ENCODE results near the gene TP53AIP1. TPM values are rescaled to one million over a fixed set of nuclear protein-coding genes. Genes with fewer than 3 reads are reported as not detected.

Gene TP53AIP1
- total RNA-seq, 1 experiment from 2014 or later: 2.3 TPM

- Histone ChIP-seq H3K4me3 (ENCODE audit: low read depth, low read length, poor library complexity, severe bottlenecking) (no peak overlapping the region), H3K4me1 (ENCODE audit: insufficient read depth, low read length, poor library complexity, severe bottlenecking) (no peaks in the 10 kb centered on the region), H3K27me3 (replicated peaks; ENCODE audit: insufficient read depth, low read depth, low read length, poor library complexity) (no peaks in the 10 kb centered on the region), H3K27ac (ENCODE audit: low read depth, low read length, poor library complexity, severe bottlenecking) (no peak overlapping the region), H3K36me3 (ENCODE audit: insufficient read depth, low read length, poor library complexity, severe bottlenecking) (no peaks in the 10 kb centered on the region), H3K9me3 (ENCODE audit: low read depth, low read length, poor library complexity, severe bottlenecking) (no peaks in the 10 kb centered on the region)
- POLR2A ChIA-PET (ENCODE audit: low non-redundant PET): no interaction called here
- TF ChIP-seq EZH2 (IDR thresholded peaks at IDR 0.05; ENCODE audit: borderline replicate concordance, low read depth, low read length, poor library complexity, severe bottlenecking) (no peak), CTCF (conservative IDR thresholded peaks at IDR 0.05; ENCODE audit: low read depth, low read length) (no peak)
- intact Hi-C loops (cut with micrococcal nuclease; ENCODE audit: unreplicated experiment): no loop called here
- DNase-seq (ENCODE audit: low spot score): no peak
- CTCF ChIA-PET: no interaction called here
- BruUV-seq (replicated peaks): no TSS peak
Observed at GRCh38 chr11:128898580-128899344, 43.9 kb downstream of the TP53AIP1 start.

- DNase-seq (ENCODE audit: low spot score): no peak
- TF ChIP-seq EZH2 (IDR thresholded peaks at IDR 0.05; ENCODE audit: borderline replicate concordance, low read depth, low read length, poor library complexity, severe bottlenecking) (no peak), CTCF (conservative IDR thresholded peaks at IDR 0.05; ENCODE audit: low read depth, low read length) (no peak)
Observed at GRCh38 chr11:128897826-128898225, 44.8 kb downstream of the TP53AIP1 start.

GRCh38 chr11:128896356-128896755 is 46.3 kb downstream of the TP53AIP1 start:
- BruUV-seq (replicated peaks): no TSS peak
- TF ChIP-seq CTCF (conservative IDR thresholded peaks at IDR 0.05; ENCODE audit: low read depth, low read length) (no peak), EZH2 (IDR thresholded peaks at IDR 0.05; ENCODE audit: borderline replicate concordance, low read depth, low read length, poor library complexity, severe bottlenecking) (no peak)

More at GRCh38 chr11:128897826-128898225, 44.8 kb downstream of the TP53AIP1 start:
- CTCF ChIA-PET: no interaction called here
- H3K4me1 ChIP-seq (ENCODE audit: insufficient read depth, low read length, poor library complexity, severe bottlenecking): no peaks in the 10 kb centered on the region
- H3K27ac ChIP-seq (ENCODE audit: low read depth, low read length, poor library complexity, severe bottlenecking): no peak overlapping the region
- BruUV-seq (replicated peaks): no TSS peak
- no peak overlapping the region for H3K4me3 ChIP-seq (ENCODE audit: low read depth, low read length, poor library complexity, severe bottlenecking)
- POLR2A ChIA-PET (ENCODE audit: low non-redundant PET): no interaction called here
- H3K9me3 ChIP-seq (ENCODE audit: low read depth, low read length, poor library complexity, severe bottlenecking): no peaks in the 10 kb centered on the region
- H3K36me3 ChIP-seq (ENCODE audit: insufficient read depth, low read length, poor library complexity, severe bottlenecking): no peaks in the 10 kb centered on the region
- no peaks in the 10 kb centered on the region for H3K27me3 ChIP-seq (replicated peaks; ENCODE audit: insufficient read depth, low read depth, low read length, poor library complexity)
- intact Hi-C loops (cut with micrococcal nuclease; ENCODE audit: unreplicated experiment): no loop called here

More at GRCh38 chr11:128896356-128896755, 46.3 kb downstream of the TP53AIP1 start:
- no peaks in the 10 kb centered on the region for H3K4me1 ChIP-seq (ENCODE audit: insufficient read depth, low read length, poor library complexity, severe bottlenecking)
- no peak overlapping the region for H3K27ac ChIP-seq (ENCODE audit: low read depth, low read length, poor library complexity, severe bottlenecking)
- H3K9me3 ChIP-seq (ENCODE audit: low read depth, low read length, poor library complexity, severe bottlenecking): no peaks in the 10 kb centered on the region
- H3K27me3 ChIP-seq (replicated peaks; ENCODE audit: insufficient read depth, low read depth, low read length, poor library complexity): no peaks in the 10 kb centered on the region
- intact Hi-C loops (cut with micrococcal nuclease; ENCODE audit: unreplicated experiment): no loop called here
- ChIA-PET CTCF (no interaction called here), POLR2A (ENCODE audit: low non-redundant PET) (no interaction called here)
- H3K4me3 ChIP-seq (ENCODE audit: low read depth, low read length, poor library complexity, severe bottlenecking): no peak overlapping the region
- peak; percentile 14 for DNase-seq (ENCODE audit: low spot score)
- H3K36me3 ChIP-seq (ENCODE audit: insufficient read depth, low read length, poor library complexity, severe bottlenecking): no peaks in the 10 kb centered on the region

Measured in A673 (cell line).